ENCODE measurements around the gene PFKM.

Gene PFKM

GRCh38 chr12:48071808-48072207, 47.4 kb upstream of the PFKM start:
- TF ChIP-seq EZH2 (IDR thresholded peaks at IDR 0.05; ENCODE audit: borderline replicate concordance, low read length): no peak
- TF ChIP-seq CTCF (IDR thresholded peaks at IDR 0.05; ENCODE audit: low read length): no peak
- peaks cover 81% of the 10 kb centered on the region for H3K36me3 ChIP-seq (ENCODE audit: insufficient read depth, low read length)

GRCh38 chr12:48072266-48072665, 46.9 kb upstream of the PFKM start:
- Histone ChIP-seq H3K36me3 (ENCODE audit: insufficient read depth, low read length) (peaks cover 81% of the 10 kb centered on the region), H2AFZ (ENCODE audit: low read length) (no peak overlapping the region), H3K27me3 (ENCODE audit: insufficient read depth, low read length) (no peaks in the 10 kb centered on the region), H3K27ac (ENCODE audit: low read depth, low read length, poor library complexity, severe bottlenecking) (no peak overlapping the region), H3F3A (ENCODE audit: insufficient read depth, low read length) (no peaks in the 10 kb centered on the region), H3K79me2 (ENCODE audit: insufficient read depth, low read length) (no peaks in the 10 kb centered on the region), H4K20me1 (ENCODE audit: insufficient read depth, low read length) (no peaks in the 10 kb centered on the region), H3K9me2 (ENCODE audit: low read depth, low read length) (no peaks in the 10 kb centered on the region), H3K4me1 (ENCODE audit: insufficient read depth, low read length, severe bottlenecking) (no peaks in the 10 kb centered on the region), H3K4me3 (ENCODE audit: low read depth, low read length, poor library complexity, severe bottlenecking) (no peak overlapping the region), H3K9ac (ENCODE audit: low read length) (no peak overlapping the region), H3K4me2 (ENCODE audit: low read length) (no peak overlapping the region), H3K9me3 (ENCODE audit: low read length) (no peaks in the 10 kb centered on the region)
- no peak for TF ChIP-seq EZH2 (IDR thresholded peaks at IDR 0.05; ENCODE audit: borderline replicate concordance, low read length)
- no peak for TF ChIP-seq CTCF (IDR thresholded peaks at IDR 0.05; ENCODE audit: low read length)

More at GRCh38 chr12:48071808-48072207, 47.4 kb upstream of the PFKM start:
- no peaks in the 10 kb centered on the region for H3K4me1 ChIP-seq (ENCODE audit: insufficient read depth, low read length, severe bottlenecking)
- no peaks in the 10 kb centered on the region for H3K9me2 ChIP-seq (ENCODE audit: low read depth, low read length)
- H3K27ac ChIP-seq (ENCODE audit: low read depth, low read length, poor library complexity, severe bottlenecking): no peak overlapping the region
- H3K4me3 ChIP-seq (ENCODE audit: low read depth, low read length, poor library complexity, severe bottlenecking): no peak overlapping the region
- H3K79me2 ChIP-seq (ENCODE audit: insufficient read depth, low read length): no peaks in the 10 kb centered on the region
- H3K27me3 ChIP-seq (ENCODE audit: insufficient read depth, low read length): no peaks in the 10 kb centered on the region
- H3K9me3 ChIP-seq (ENCODE audit: low read length): no peaks in the 10 kb centered on the region
- no peak overlapping the region for H3K4me2 ChIP-seq (ENCODE audit: low read length)
- no peak overlapping the region for H2AFZ ChIP-seq (ENCODE audit: low read length)
- H3K9ac ChIP-seq (ENCODE audit: low read length): no peak overlapping the region
- H4K20me1 ChIP-seq (ENCODE audit: insufficient read depth, low read length): no peaks in the 10 kb centered on the region
- no peaks in the 10 kb centered on the region for H3F3A ChIP-seq (ENCODE audit: insufficient read depth, low read length)

- no peak overlapping the region for H2AFZ ChIP-seq (ENCODE audit: low read length)
- H3K4me3 ChIP-seq (ENCODE audit: low read depth, low read length, poor library complexity, severe bottlenecking): no peak overlapping the region
- H3K27ac ChIP-seq (ENCODE audit: low read depth, low read length, poor library complexity, severe bottlenecking): no peak overlapping the region
- H3K9me2 ChIP-seq (ENCODE audit: low read depth, low read length): no peaks in the 10 kb centered on the region
- H4K20me1 ChIP-seq (ENCODE audit: insufficient read depth, low read length): no peaks in the 10 kb centered on the region
- no peak for TF ChIP-seq EZH2 (IDR thresholded peaks at IDR 0.05; ENCODE audit: borderline replicate concordance, low read length)
- no peak for TF ChIP-seq CTCF (IDR thresholded peaks at IDR 0.05; ENCODE audit: low read length)
- no peaks in the 10 kb centered on the region for H3K27me3 ChIP-seq (ENCODE audit: insufficient read depth, low read length)
- H3K79me2 ChIP-seq (ENCODE audit: insufficient read depth, low read length): no peaks in the 10 kb centered on the region
- H3K9me3 ChIP-seq (ENCODE audit: low read length): peaks cover 5% of the 10 kb centered on the region
- no peak overlapping the region for H3K4me2 ChIP-seq (ENCODE audit: low read length)
- no peak overlapping the region for H3K9ac ChIP-seq (ENCODE audit: low read length)
- H3F3A ChIP-seq (ENCODE audit: insufficient read depth, low read length): no peaks in the 10 kb centered on the region
- peaks cover 85% of the 10 kb centered on the region for H3K36me3 ChIP-seq (ENCODE audit: insufficient read depth, low read length)
- no peaks in the 10 kb centered on the region for H3K4me1 ChIP-seq (ENCODE audit: insufficient read depth, low read length, severe bottlenecking)
Measured at GRCh38 chr12:48074266-48074665, 44.9 kb upstream of the PFKM start.
